B cell (primary cell): ENCODE data around the gene EBLN2. TPM values are rescaled to one million over a fixed set of nuclear protein-coding genes. Genes with fewer than 3 reads are reported as not detected.

Experiments used
- ATAC-seq: fragments of 200-7000 bp; cut with Tn5 transposase; one replicate; pipeline ENCODE4 v1.10.0; 2021; ENCODE audit warnings: low read depth, mild to moderate bottlenecking, moderate number of reproducible peaks, moderate library complexity
- CTCF ChIA-PET: fragments of 350-600 bp; sonication (Branson Sonifier 250); formaldehyde crosslinking; loops from one replicate; lab custom pipeline; 2021; ENCODE audit warnings: antibody characterized with exemption, inconsistent platforms; lab: Charles Lee
- POLR2A ChIA-PET: fragments of 350-600 bp; sonication (Branson Sonifier 250); formaldehyde crosslinking; loops from one replicate; lab custom pipeline; 2021; ENCODE audit warnings: antibody characterized with exemption; lab: Charles Lee
- DNase-seq: peaks from one replicate; pipeline ENCODE4 v3.0.0; 2013
- H2AFZ ChIP-seq: 2 replicates; pipeline ENCODE4 v1.6.1; 2012; ENCODE audit warnings: mild to moderate bottlenecking, low read depth, low read length; ENCODE audit not compliant: insufficient read depth, poor library complexity, severe bottlenecking
- H3K27ac ChIP-seq, 2 donors: 1 replicate in 1 of 2; 2 replicates in 1 of 2; pipeline ENCODE4 v1.5.1; 2012 to 2013; ENCODE audit warnings: low read length in 2 of 2, mild to moderate bottlenecking in 2 of 2, moderate library complexity in 1 of 2
- H3K27me3 ChIP-seq, 4 experiments: fragments of 200-600 bp in 1 of 4; sonication (generic) in 1 of 4; replicated peaks in 1 of 4; 1 replicate in 2 of 4; 2 replicates in 2 of 4; pipeline versions ENCODE4 v1.6.1 to v1.7.0; 2013 to 2016; ENCODE audit warnings: low read length in 3 of 4, mild to moderate bottlenecking in 2 of 4, mixed read lengths in 1 of 4, moderate library complexity in 1 of 4; ENCODE audit not compliant: insufficient read depth in 4 of 4, control insufficient read depth in 3 of 4; ENCODE audit errors: control extremely low read depth in 1 of 4
- H3K36me3 ChIP-seq, 2 experiments: replicated peaks in 1 of 2; 1 replicate in 1 of 2; 2 replicates in 1 of 2; pipeline versions ENCODE4 v1.6.1 to v1.7.1; 2013; ENCODE audit warnings: low read length in 1 of 2; ENCODE audit not compliant: insufficient read depth in 2 of 2, control insufficient read depth in 1 of 2; ENCODE audit errors: control extremely low read depth in 1 of 2, extremely low read depth in 1 of 2
- H3K4me1 ChIP-seq, 2 donors: fragments of 200-600 bp in 1 of 2; sonication (generic) in 1 of 2; 1 replicate in 1 of 2; 2 replicates in 1 of 2; pipeline versions ENCODE4 v1.5.1 to v1.6.1; 2013 to 2017; ENCODE audit warnings: low read length in 2 of 2; ENCODE audit not compliant: control insufficient read depth in 2 of 2, insufficient read depth in 2 of 2
- H3K4me2 ChIP-seq: replicated peaks from 2 replicates; pipeline ENCODE3; 2012; ENCODE audit warnings: mild to moderate bottlenecking, low read depth, low read length; ENCODE audit not compliant: poor library complexity, severe bottlenecking
- H3K4me3 ChIP-seq, 5 experiments: fragments of 200-600 bp in 1 of 5; sonication (generic) in 1 of 5; 1 replicate in 3 of 5; 2 replicates in 2 of 5; pipeline versions ENCODE4 v1.5.1 to v1.7.0; 2011 to 2016; ENCODE audit warnings: low read length in 4 of 5, mild to moderate bottlenecking in 4 of 5, low read depth in 2 of 5, control low read depth in 1 of 5, moderate library complexity in 1 of 5; ENCODE audit not compliant: insufficient read depth in 1 of 5; ENCODE audit errors: control extremely low read depth in 1 of 5, extremely low read depth in 1 of 5
- H3K79me2 ChIP-seq: fragments of 200-600 bp; sonication (generic); one replicate; pipeline ENCODE4 v1.6.0; 2016; ENCODE audit warnings: low read length; ENCODE audit not compliant: control insufficient read depth, insufficient read depth
- H3K9ac ChIP-seq: fragments of 200-600 bp; sonication (generic); 2 replicates; pipeline ENCODE4 v1.6.1; 2017; ENCODE audit warnings: mild to moderate bottlenecking, low read length, moderate library complexity
- H3K9me3 ChIP-seq, 3 donors: one replicate each; pipeline versions ENCODE4 v1.6.1 to v1.7.1; 2013; ENCODE audit warnings: low read length in 2 of 3; ENCODE audit not compliant: control insufficient read depth in 2 of 3, insufficient read depth in 1 of 3; ENCODE audit errors: control extremely low read depth in 1 of 3
- H4K20me1 ChIP-seq: 2 replicates; pipeline ENCODE4 v1.6.0; 2012; ENCODE audit warnings: mild to moderate bottlenecking, low read length; ENCODE audit not compliant: insufficient read depth, control insufficient read depth, poor library complexity, severe bottlenecking
- H3K27ac Mint-ChIP-seq: one replicate; pipeline ENCODE4 v1.8.0; 2021; ENCODE audit warnings: mixed read lengths
- H3K27me3 Mint-ChIP-seq: one replicate; pipeline ENCODE4 v1.8.0; 2021; ENCODE audit warnings: mixed read lengths
- H3K4me1 Mint-ChIP-seq: one replicate; pipeline ENCODE4 v1.8.0; 2021; ENCODE audit warnings: mixed read lengths
- H3K4me3 Mint-ChIP-seq: one replicate; pipeline ENCODE4 v1.8.0; 2021; ENCODE audit warnings: mixed read lengths
- H3K9me3 Mint-ChIP-seq: one replicate; pipeline ENCODE4 v1.8.0; 2022; ENCODE audit warnings: mixed read lengths; ENCODE audit not compliant: insufficient read depth
- CTCF ChIP-seq: fragments of 200-600 bp; IDR thresholded peaks from one replicate; pipeline ENCODE4 v1.8.0; 2022; ENCODE audit warnings: antibody characterized with exemption, mild to moderate bottlenecking
- EZH2 ChIP-seq: IDR thresholded peaks from 2 replicates; pipeline ENCODE4 v1.6.1; 2012; ENCODE audit warnings: borderline replicate concordance, low read depth, mild to moderate bottlenecking, moderate library complexity, low read length; ENCODE audit not compliant: insufficient read depth, poor library complexity, severe bottlenecking
- WGBS: methylation state at CpG from one replicate; pipeline ENCODE4 v1.1.5; 2013; ENCODE audit warnings: missing lambda C conversion rate; ENCODE audit not compliant: insufficient coverage; 5-methylcytosine and 5-hydroxymethylcytosine counted together
- intact Hi-C: fragments of 100-400 bp; cut with micrococcal nuclease; formaldehyde crosslinking; loops from one replicate; pipeline ENCODE4 v1.10.0; 2022
- polyA plus RNA-seq: library from polyadenylated mRNA; depleted of rRNA; stranded (reverse); fragments of >200 nt; gene quantifications from 2 replicates; pipeline ENCODE4 v1.2.3, GENCODE V29; 2012
- total RNA-seq, 2 donors: library from RNA; stranded (reverse); fragments of 120-200 nt in 1 of 2; gene quantifications; 1 replicate in 1 of 2; 2 replicates in 1 of 2; pipeline versions ENCODE4 v1.2.3 to v1.2.4, GENCODE V29; 2013 to 2022

Gene EBLN2
- total and polyA plus RNA-seq, 2 donors (not counting 1 experiment from before 2014, with no cell fraction given) = 4.5 to 10.2 TPM

DNA sequence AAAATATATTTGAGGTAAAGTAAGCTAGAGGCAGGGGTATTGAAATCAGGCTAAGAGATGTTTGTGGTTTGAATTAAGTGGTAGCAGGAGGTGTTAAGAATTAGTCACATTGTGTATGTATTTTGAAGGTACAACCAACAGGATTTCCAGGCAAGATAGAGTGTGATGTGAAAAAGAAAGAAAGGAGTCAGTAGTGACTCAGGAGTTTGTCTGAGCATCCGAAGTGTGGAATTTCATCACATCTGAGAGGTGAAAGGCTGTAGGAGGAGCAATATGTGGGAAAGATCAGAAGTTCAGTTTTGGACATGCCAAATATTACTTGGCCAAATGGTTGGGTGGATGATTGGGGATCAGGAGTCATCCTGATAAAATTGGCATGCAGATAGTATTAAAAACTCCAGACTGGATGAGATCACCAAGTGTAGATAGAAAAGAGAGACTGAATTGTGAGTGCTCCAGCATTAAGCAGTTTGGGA, 32.1 kb upstream of the EBLN2 start:
- no peak for DNase-seq
- 73% methylated on average over 1 of the region's 1 CpG for WGBS

More for the DNA sequence above, 32.1 kb upstream of the EBLN2 start:
- no peak overlapping the region for H3K4me2 ChIP-seq
- peaks cover 2 to 3% of the 10 kb centered on the region in 2 experiments for H3K36me3 ChIP-seq
- no peak overlapping the region for H2AFZ ChIP-seq
- POLR2A ChIA-PET = no interaction called here
- intact Hi-C loops = no loop called here
- Mint-ChIP-seq H3K9me3 (no peaks in the 10 kb centered on the region), H3K4me1 (peaks cover 69% of the 10 kb centered on the region), H3K4me3 (no peak overlapping the region), H3K27me3 (no peaks in the 10 kb centered on the region), H3K27ac (peak overlapping the region; percentile 5)
- H3K79me2 ChIP-seq = peaks cover 99% of the 10 kb centered on the region
- peaks cover 0 to 9% of the 10 kb centered on the region in 2 donors for H3K4me1 ChIP-seq
- no peak for TF ChIP-seq EZH2
- TF ChIP-seq CTCF = no peak
- H4K20me1 ChIP-seq = peaks cover 85% of the 10 kb centered on the region
- H3K4me3 ChIP-seq = no peak overlapping the region
- no peaks in the 10 kb centered on the region for H3K27me3 ChIP-seq
- CTCF ChIA-PET = no interaction called here
- no peaks in the 10 kb centered on the region for H3K9me3 ChIP-seq
- no peak overlapping the region for H3K27ac ChIP-seq
- no peak overlapping the region for H3K9ac ChIP-seq
- no peak for ATAC-seq
